Esophagus squamous epithelium (tissue), 5 donors: ENCODE data around the gene CNTLN. TPM values are rescaled to one million over a fixed set of nuclear protein-coding genes. Genes with fewer than 3 reads are reported as not detected.

ENCODE experiments used
- DNase-seq: peaks from one replicate; lab custom pipeline; 2025; lab: John Stamatoyannopoulos, UW
- H3K27ac ChIP-seq, 4 donors: fragments of 200-600 bp; sonication (generic); one replicate each; pipeline ENCODE4 v1.5.1; 2016 to 2019; ENCODE audit warnings: mild to moderate bottlenecking in 1 of 4
- H3K27me3 ChIP-seq, 4 donors: fragments of 200-600 bp; sonication (generic); 1 replicate in 3 of 4; 2 replicates in 1 of 4; pipeline versions ENCODE4 v1.5.1 to v1.6.0; 2017 to 2021; ENCODE audit warnings: antibody characterized with exemption in 1 of 4
- H3K36me3 ChIP-seq, 3 donors: fragments of 200-600 bp; sonication (generic); one replicate each; pipeline ENCODE4 v1.5.1; 2016 to 2019
- H3K4me1 ChIP-seq, 3 donors: fragments of 200-600 bp; sonication (generic); one replicate each; pipeline ENCODE4 v1.5.1; 2017 to 2019
- H3K4me3 ChIP-seq, 4 donors: fragments of 200-600 bp; sonication (generic); 1 replicate in 3 of 4; 2 replicates in 1 of 4; pipeline ENCODE4 v1.5.1; 2016 to 2019; ENCODE audit warnings: mild to moderate bottlenecking in 2 of 4, moderate library complexity in 1 of 4
- H3K9me3 ChIP-seq, 3 donors: fragments of 200-600 bp; sonication (generic); one replicate each; pipeline ENCODE4 v1.5.1; 2016 to 2019
- POLR2A ChIP-seq, 4 donors: fragments of 450-650 bp; IDR thresholded peaks; one replicate each; pipeline ENCODE4 v1.6.1; 2017; ENCODE audit warnings: antibody characterized with exemption in 4 of 4, mild to moderate bottlenecking in 4 of 4, moderate library complexity in 3 of 4
- WGBS, 2 donors: methylation state at CpG; one replicate each; pipeline ENCODE4 v1.1.5; 2018; 5-methylcytosine and 5-hydroxymethylcytosine counted together
- intact Hi-C: fragments of 100-400 bp; cut with DNase I; formaldehyde crosslinking; loops from one replicate; pipeline ENCODE4 v1.15.0; 2022
- total RNA-seq, 4 donors: library from RNA; depleted of rRNA; stranded (reverse); fragments of >200 nt; gene quantifications; one replicate each; pipeline ENCODE4 v1.1.0, GENCODE V29; 2016
- TF ChIP-seq, protein P1 (sequence below), 6 experiments: fragments of 450-650 bp in 4 of 6; fragments of 200-600 bp in 2 of 6; sonication (generic) in 2 of 6; IDR thresholded peaks; one replicate each; pipeline ENCODE4 v1.5.1; 2016 to 2019; ENCODE audit warnings: antibody characterized with exemption in 6 of 6, mild to moderate bottlenecking in 4 of 6, moderate library complexity in 4 of 6
- donor health status: DM: yes; HTN: yes; CAD: no.

The CNTLN gene
- total RNA-seq, 4 donors from 2014 or later = 0.80 to 8.2 (median 5.1) TPM

DNA sequence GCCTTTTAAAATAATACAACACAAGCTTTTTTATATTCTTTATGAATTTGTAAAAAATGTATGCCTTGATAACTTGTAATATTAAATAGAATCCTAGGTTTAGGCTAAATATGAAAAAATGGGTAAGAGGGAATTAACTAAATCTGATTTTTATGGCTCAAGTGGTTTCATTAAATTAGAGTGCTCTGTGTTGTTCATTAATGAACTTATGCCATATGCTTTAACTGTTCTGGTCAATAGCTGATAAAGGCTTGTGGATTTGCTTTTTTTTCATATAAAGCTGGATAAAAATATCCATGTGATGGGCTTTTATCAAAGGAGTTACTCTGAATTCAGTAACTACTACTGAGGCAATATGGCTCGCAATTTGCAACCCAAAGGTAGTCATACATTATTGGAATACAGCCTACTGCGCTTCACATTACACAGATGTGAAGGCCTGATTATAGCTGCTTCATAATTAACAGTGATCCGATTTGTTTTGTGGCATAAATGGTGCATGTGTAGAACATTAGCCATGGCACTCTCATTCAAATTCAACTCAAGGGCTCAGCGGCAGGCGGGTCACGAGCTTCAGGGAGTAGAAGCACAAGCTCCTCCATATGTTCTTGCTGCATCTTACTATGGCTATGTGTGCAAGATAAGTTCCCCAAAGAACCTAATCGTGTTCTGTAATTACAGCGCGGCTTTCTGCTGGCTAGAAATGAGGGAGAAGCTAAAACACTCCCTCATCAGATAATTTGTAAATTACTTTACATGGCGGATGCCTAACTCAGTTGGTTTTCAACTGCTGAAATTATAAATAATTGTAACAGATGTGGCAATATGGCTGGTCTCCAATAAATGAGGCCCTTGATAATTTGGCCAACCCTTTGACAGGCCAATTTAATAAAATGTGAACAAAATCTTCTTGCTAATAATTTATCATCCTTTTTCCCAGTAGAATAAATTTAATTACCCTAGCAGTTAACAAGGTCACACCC lies 188.3 kb downstream of the CNTLN start:
- 89 to 93% methylated on average over 10 of the region's 10 CpGs for WGBS, 2 donors
- H3K4me3 ChIP-seq = no peak overlapping the region
- no peaks in the 10 kb centered on the region for H3K27me3 ChIP-seq
- H3K9me3 ChIP-seq = no peaks in the 10 kb centered on the region
- TF ChIP-seq, protein P1, sequence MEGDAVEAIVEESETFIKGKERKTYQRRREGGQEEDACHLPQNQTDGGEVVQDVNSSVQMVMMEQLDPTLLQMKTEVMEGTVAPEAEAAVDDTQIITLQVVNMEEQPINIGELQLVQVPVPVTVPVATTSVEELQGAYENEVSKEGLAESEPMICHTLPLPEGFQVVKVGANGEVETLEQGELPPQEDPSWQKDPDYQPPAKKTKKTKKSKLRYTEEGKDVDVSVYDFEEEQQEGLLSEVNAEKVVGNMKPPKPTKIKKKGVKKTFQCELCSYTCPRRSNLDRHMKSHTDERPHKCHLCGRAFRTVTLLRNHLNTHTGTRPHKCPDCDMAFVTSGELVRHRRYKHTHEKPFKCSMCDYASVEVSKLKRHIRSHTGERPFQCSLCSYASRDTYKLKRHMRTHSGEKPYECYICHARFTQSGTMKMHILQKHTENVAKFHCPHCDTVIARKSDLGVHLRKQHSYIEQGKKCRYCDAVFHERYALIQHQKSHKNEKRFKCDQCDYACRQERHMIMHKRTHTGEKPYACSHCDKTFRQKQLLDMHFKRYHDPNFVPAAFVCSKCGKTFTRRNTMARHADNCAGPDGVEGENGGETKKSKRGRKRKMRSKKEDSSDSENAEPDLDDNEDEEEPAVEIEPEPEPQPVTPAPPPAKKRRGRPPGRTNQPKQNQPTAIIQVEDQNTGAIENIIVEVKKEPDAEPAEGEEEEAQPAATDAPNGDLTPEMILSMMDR (IDR thresholded peaks at IDR 0.05) = no peak
- TF ChIP-seq POLR2A (IDR thresholded peaks at IDR 0.05) = no peak
- DNase-seq = no peak
- no peaks in the 10 kb centered on the region for H3K36me3 ChIP-seq
- no peaks in the 10 kb centered on the region for H3K4me1 ChIP-seq
- H3K27ac ChIP-seq = no peak overlapping the region
- intact Hi-C loops = no loop called here

DNA sequence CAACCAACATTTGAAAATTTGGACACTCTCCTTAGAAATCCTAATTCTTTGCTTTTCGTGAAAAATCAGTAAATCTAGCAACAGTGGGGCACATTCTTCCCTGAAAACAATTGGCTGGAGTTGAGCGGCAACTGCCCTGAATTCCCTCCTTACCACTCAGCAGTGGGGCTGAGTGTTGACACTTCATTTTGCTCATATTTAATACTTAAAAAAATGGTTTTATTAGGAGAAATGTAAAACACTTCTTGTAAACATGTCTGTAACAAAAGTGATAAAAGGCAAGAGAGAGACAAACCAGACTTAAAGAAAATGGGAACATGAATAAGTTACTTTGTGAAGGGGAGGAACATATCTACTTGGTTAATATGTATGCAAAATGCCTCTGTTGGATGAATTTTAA lies 193.5 kb downstream of the CNTLN start:
- intact Hi-C loops = no loop called here
- H3K4me3 ChIP-seq = no peak overlapping the region
- no peaks in the 10 kb centered on the region for H3K4me1 ChIP-seq
- no peaks in the 10 kb centered on the region for H3K27me3 ChIP-seq
- H3K27ac ChIP-seq = no peak overlapping the region
- TF ChIP-seq POLR2A (IDR thresholded peaks at IDR 0.05) = no peak
- TF ChIP-seq, protein P1 (IDR thresholded peaks at IDR 0.05) = no peak
- no peaks in the 10 kb centered on the region for H3K9me3 ChIP-seq
- no peaks in the 10 kb centered on the region for H3K36me3 ChIP-seq
- WGBS, 2 donors = 82 to 85% methylated on average over 2 of the region's 2 CpGs
- DNase-seq = no peak

DNA sequence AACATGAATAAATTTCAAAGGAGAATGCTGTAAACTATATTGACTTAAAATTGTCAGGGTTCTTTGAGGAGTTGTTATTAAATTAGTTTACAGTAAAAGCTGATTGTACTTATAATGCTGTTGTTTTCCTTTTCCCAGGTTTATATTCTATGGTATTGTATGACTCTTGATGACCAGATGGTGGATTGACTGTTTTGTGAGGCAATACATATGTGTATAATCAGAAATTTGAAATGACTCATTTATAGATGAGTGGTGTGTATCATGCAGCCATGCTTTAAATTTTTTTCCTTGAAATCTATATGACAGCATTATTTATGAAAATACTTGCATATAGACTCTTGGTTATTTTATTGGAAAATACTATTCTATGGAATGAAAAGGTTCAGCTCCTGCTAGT lies 195.3 kb downstream of the CNTLN start:
- no peak overlapping the region for H3K4me3 ChIP-seq
- no peak overlapping the region for H3K27ac ChIP-seq
- no peaks in the 10 kb centered on the region for H3K9me3 ChIP-seq
- no peak for DNase-seq
- H3K36me3 ChIP-seq = peaks cover 0 to 6% (median 0%) of the 10 kb centered on the region in 3 donors
- H3K4me1 ChIP-seq = no peaks in the 10 kb centered on the region
- no peak for TF ChIP-seq POLR2A (IDR thresholded peaks at IDR 0.05)
- TF ChIP-seq, protein P1 (IDR thresholded peaks at IDR 0.05) = no peak
- no peaks in the 10 kb centered on the region for H3K27me3 ChIP-seq
- intact Hi-C loops = no loop called here

DNA sequence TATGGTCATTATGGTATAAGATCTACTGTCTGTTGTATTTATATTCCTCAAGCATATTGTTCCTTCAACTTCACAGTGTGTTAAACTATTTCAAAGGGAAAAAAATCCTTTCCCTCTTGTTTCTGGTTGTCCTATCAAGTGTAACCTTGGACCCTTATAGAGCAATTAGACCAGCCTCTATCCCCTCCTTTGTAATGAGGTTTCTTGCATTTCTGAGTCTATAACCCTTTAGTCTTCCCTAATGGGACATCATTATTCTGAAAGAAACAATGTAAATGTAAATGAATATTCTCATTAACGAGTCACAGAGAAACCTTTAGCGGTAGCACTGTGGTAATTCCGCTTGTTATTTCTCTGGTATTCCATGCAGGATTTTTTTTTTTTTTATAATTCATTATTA lies 197.3 kb downstream of the CNTLN start:
- Histone ChIP-seq H3K4me1 (no peaks in the 10 kb centered on the region), H3K27ac (no peak overlapping the region), H3K4me3 (no peak overlapping the region), H3K9me3 (no peaks in the 10 kb centered on the region), H3K27me3 (no peaks in the 10 kb centered on the region), H3K36me3 (peaks cover 0 to 9% (median 0%) of the 10 kb centered on the region in 3 donors)
- intact Hi-C loops = no loop called here
- TF ChIP-seq POLR2A (IDR thresholded peaks at IDR 0.05) = no peak
- TF ChIP-seq, protein P1 (IDR thresholded peaks at IDR 0.05) = no peak
- DNase-seq = no peak
- 84 to 89% methylated on average over 3 of the region's 3 CpGs for WGBS, 2 donors

DNA sequence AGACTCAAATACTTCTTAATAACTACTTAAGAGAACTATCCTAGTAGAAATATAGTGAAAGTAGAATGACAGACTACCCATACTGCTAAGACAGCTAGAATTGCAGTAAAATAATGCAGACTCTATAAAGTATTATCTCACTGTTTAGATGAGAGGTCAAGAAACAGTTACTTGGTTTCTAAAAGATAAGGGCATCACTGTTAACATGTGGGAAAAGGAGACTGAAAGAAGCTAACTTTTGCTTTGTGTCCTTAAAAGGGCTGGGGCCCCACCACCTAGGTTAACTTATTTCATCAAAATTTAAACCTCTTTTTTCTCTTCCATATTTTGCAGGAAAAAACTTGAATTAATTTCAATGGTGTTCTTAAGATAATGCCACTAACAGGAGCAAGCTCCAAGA lies 204.3 kb downstream of the CNTLN start:
- TF ChIP-seq POLR2A (IDR thresholded peaks at IDR 0.05) = no peak
- Histone ChIP-seq H3K36me3 (peaks cover 0 to 3% (median 0%) of the 10 kb centered on the region in 3 donors), H3K4me3 (no peak overlapping the region), H3K27ac (no peak overlapping the region), H3K4me1 (no peaks in the 10 kb centered on the region), H3K9me3 (no peaks in the 10 kb centered on the region), H3K27me3 (no peaks in the 10 kb centered on the region)
- DNase-seq = no peak
- intact Hi-C loops = no loop called here
